Activated T-helper 1 cell treated with anti-CD3 and anti-CD28 coated beads, Interleukin-12 subunit alpha, Interleukin-12 subunit beta, Interleukin-2, Interleukin-4 antibody, amounts not matched to agents 30 ng/mL and 10 ng/mL and 1 ng/mL, durations not matched to agents 14 hours and 24 hours and 36 hours (primary cell): ENCODE results near the gene CMSS1. TPM values are rescaled to one million over a fixed set of nuclear protein-coding genes. Genes with fewer than 3 reads are reported as not detected.
"Not testable (repeated sequence)": the region's sequence is repeated elsewhere in the genome, so short reads cannot be mapped to it uniquely, and the experiment has no call there.

Experiments used
- DNase-seq: peaks from one replicate; pipeline ENCODE4 v3.0.0; 2021; ENCODE audit warnings: low spot score
- H3K27ac Mint-ChIP-seq: one replicate; pipeline ENCODE4 v1.8.0; 2021; ENCODE audit warnings: mild to moderate bottlenecking, mixed read lengths
- H3K27me3 Mint-ChIP-seq: one replicate; pipeline ENCODE4 v1.8.0; 2022; ENCODE audit warnings: mild to moderate bottlenecking, moderate library complexity, mixed read lengths; ENCODE audit not compliant: insufficient read depth
- H3K36me3 Mint-ChIP-seq: one replicate; pipeline ENCODE4 v1.8.0; 2021; ENCODE audit warnings: low read depth, mixed read lengths
- H3K4me1 Mint-ChIP-seq: one replicate; pipeline ENCODE4 v1.8.0; 2021; ENCODE audit warnings: low read depth, mixed read lengths
- H3K4me3 Mint-ChIP-seq: one replicate; pipeline ENCODE4 v1.8.0; 2021; ENCODE audit warnings: mild to moderate bottlenecking, moderate library complexity, mixed read lengths
- H3K9me3 Mint-ChIP-seq: one replicate; pipeline ENCODE4 v1.8.0; 2021; ENCODE audit warnings: mixed read lengths
- intact Hi-C: fragments of 100-400 bp; cut with micrococcal nuclease; formaldehyde crosslinking; loops from one replicate; pipeline ENCODE4 v1.15.1; 2024
- total RNA-seq: library from RNA; stranded (reverse); gene quantifications from 2 replicates; pipeline ENCODE4 v1.2.3, GENCODE V29; 2022

Gene CMSS1
- total RNA-seq, 1 donor from 2014 or later = 108 TPM

GRCh38 chr3:100216713-100217112 is 399.1 kb downstream of the CMSS1 start:
- Mint-ChIP-seq H3K9me3 (peaks cover 16% of the 10 kb centered on the region), H3K4me3 (no peak overlapping the region)
- intact Hi-C loops = no loop called here

GRCh38 chr3:100221159-100221558 is 403.5 kb downstream of the CMSS1 start:
- Mint-ChIP-seq H3K9me3 (peaks cover 16% of the 10 kb centered on the region), H3K27me3 (peaks cover 22% of the 10 kb centered on the region), H3K4me3 (no peak overlapping the region), H3K4me1 (peaks cover 6% of the 10 kb centered on the region), H3K27ac (no peak overlapping the region), H3K36me3 (peaks cover 5% of the 10 kb centered on the region)
- intact Hi-C loops = no loop called here
- DNase-seq = no peak

More at GRCh38 chr3:100216713-100217112, 399.1 kb downstream of the CMSS1 start:
- no peak for DNase-seq
- peaks cover 26% of the 10 kb centered on the region for H3K27me3 Mint-ChIP-seq
- peaks cover 8% of the 10 kb centered on the region for H3K36me3 Mint-ChIP-seq
- no peak overlapping the region for H3K27ac Mint-ChIP-seq
- peaks cover 6% of the 10 kb centered on the region for H3K4me1 Mint-ChIP-seq

GRCh38 chr3:100225193-100225592 is 407.5 kb downstream of the CMSS1 start:
- Mint-ChIP-seq H3K27me3 (peaks cover 4% of the 10 kb centered on the region), H3K4me3 (no peak overlapping the region), H3K36me3 (no peaks in the 10 kb centered on the region), H3K9me3 (peaks cover 5% of the 10 kb centered on the region), H3K4me1 (peaks cover 11% of the 10 kb centered on the region), H3K27ac (no peak overlapping the region)
- intact Hi-C loops = no loop called here
- no peak for DNase-seq

- no peaks in the 10 kb centered on the region for H3K36me3 Mint-ChIP-seq
- H3K9me3 Mint-ChIP-seq = peaks cover 1% of the 10 kb centered on the region
- H3K4me1 Mint-ChIP-seq = peaks cover 9% of the 10 kb centered on the region
- intact Hi-C loops = no loop called here
- H3K4me3 Mint-ChIP-seq = no peak overlapping the region
- DNase-seq = no peak
- H3K27ac Mint-ChIP-seq = no peak overlapping the region
- peaks cover 4% of the 10 kb centered on the region for H3K27me3 Mint-ChIP-seq
Measured at GRCh38 chr3:100225883-100226282, 408.2 kb downstream of the CMSS1 start.

GRCh38 chr3:100226712-100227429 is 409.2 kb downstream of the CMSS1 start:
- no peak for DNase-seq
- Mint-ChIP-seq H3K27ac (no peak overlapping the region), H3K36me3 (no peaks in the 10 kb centered on the region), H3K27me3 (peaks cover 4% of the 10 kb centered on the region), H3K4me1 (peaks cover 5% of the 10 kb centered on the region), H3K9me3 (no peaks in the 10 kb centered on the region), H3K4me3 (no peak overlapping the region)
- intact Hi-C loops = no loop called here

- no peaks in the 10 kb centered on the region for H3K36me3 Mint-ChIP-seq
- H3K9me3 Mint-ChIP-seq = no peaks in the 10 kb centered on the region
- no peak overlapping the region for H3K27ac Mint-ChIP-seq
- intact Hi-C loops = no loop called here
- peaks cover 6% of the 10 kb centered on the region for H3K27me3 Mint-ChIP-seq
- no peak for DNase-seq
- H3K4me3 Mint-ChIP-seq = no peak overlapping the region
- H3K4me1 Mint-ChIP-seq = peaks cover 5% of the 10 kb centered on the region
Measured at GRCh38 chr3:100227511-100227921, 409.9 kb downstream of the CMSS1 start.

GRCh38 chr3:100228247-100228646 is 410.6 kb downstream of the CMSS1 start:
- peaks cover 5% of the 10 kb centered on the region for H3K4me1 Mint-ChIP-seq
- no peak for DNase-seq
- H3K27ac Mint-ChIP-seq = no peak overlapping the region
- H3K4me3 Mint-ChIP-seq = no peak overlapping the region
- intact Hi-C loops = no loop called here
- no peaks in the 10 kb centered on the region for H3K9me3 Mint-ChIP-seq
- peaks cover 5% of the 10 kb centered on the region for H3K27me3 Mint-ChIP-seq
- no peaks in the 10 kb centered on the region for H3K36me3 Mint-ChIP-seq

GRCh38 chr3:100229188-100229587 is 411.5 kb downstream of the CMSS1 start:
- H3K36me3 Mint-ChIP-seq, H3K4me3 Mint-ChIP-seq, H3K27ac Mint-ChIP-seq, H3K9me3 Mint-ChIP-seq, H3K4me1 Mint-ChIP-seq, DNase-seq, H3K27me3 Mint-ChIP-seq, intact Hi-C loops: not testable (repeated sequence)

- intact Hi-C loops = no loop called here
- Mint-ChIP-seq H3K27me3 (peaks cover 16% of the 10 kb centered on the region), H3K9me3 (no peaks in the 10 kb centered on the region), H3K4me1 (peaks cover 5% of the 10 kb centered on the region), H3K27ac (no peak overlapping the region), H3K4me3 (no peak overlapping the region), H3K36me3 (no peaks in the 10 kb centered on the region)
- no peak for DNase-seq
Measured at GRCh38 chr3:100230710-100231109, 413.0 kb downstream of the CMSS1 start.

Other genes starting within 250 kb of the CMSS1 start
- 0.08 TPM in 1 of 2 replicates, not detected in the other for gene COL8A1, start 179.3 kb upstream of the CMSS1 start, total RNA-seq